IMR-90 (cell line): ENCODE results near the gene MARCHF3. TPM values are rescaled to one million over a fixed set of nuclear protein-coding genes. Genes with fewer than 3 reads are reported as not detected.
"Not testable (repeated sequence)": the region's sequence is repeated elsewhere in the genome, so short reads cannot be mapped to it uniquely, and the experiment has no call there.

Source experiments
- ATAC-seq: fragments of 200-7000 bp; cut with Tn5 transposase; 2 replicates; pipeline ENCODE4 v1.9.1; 2020; ENCODE audit warnings: low read depth, mild to moderate bottlenecking, moderate library complexity
- BruUV-seq: library from RNA; stranded (reverse); fragments of 400-500 nt; replicated peaks from 2 replicates; lab custom pipeline; 2021; lab: Mats Ljungman, UMichigan
- CTCF ChIA-PET: fragments of 300-600 bp; formaldehyde crosslinking; extraction: SDS; loops from one replicate; lab custom pipeline; 2021; ENCODE audit warnings: antibody characterized with exemption; lab: Yijun Ruan, JAX
- POLR2A ChIA-PET: fragments of 300-600 bp; sonication (Branson Sonifier 250); formaldehyde crosslinking; loops from one replicate; lab custom pipeline; 2022; ENCODE audit warnings: antibody characterized with exemption; ENCODE audit not compliant: unreplicated experiment; lab: Charles Lee
- DNase-seq: peaks from one replicate; pipeline ENCODE4 v3.0.0; 2013
- H2AFZ ChIP-seq: replicated peaks from 2 replicates; pipeline ENCODE3; 2013; ENCODE audit warnings: low read length, mild to moderate bottlenecking; ENCODE audit not compliant: poor library complexity
- H2AK5ac ChIP-seq: 2 replicates; pipeline ENCODE4 v1.6.1; 2013; ENCODE audit warnings: low read depth, low read length, inconsistent platforms
- H2AK9ac ChIP-seq: replicated peaks from 2 replicates; pipeline ENCODE3; 2013; ENCODE audit warnings: mild to moderate bottlenecking, low read depth, low read length, moderate library complexity; ENCODE audit not compliant: poor library complexity
- H2BK120ac ChIP-seq: 2 replicates; pipeline ENCODE4 v1.6.1; 2013; ENCODE audit warnings: low read depth, low read length, inconsistent platforms
- H2BK15ac ChIP-seq: 3 replicates; pipeline ENCODE4 v1.6.1; 2013; ENCODE audit warnings: low read depth, low read length, inconsistent platforms
- H2BK20ac ChIP-seq: 2 replicates; pipeline ENCODE4 v1.6.1; 2013; ENCODE audit warnings: low read depth, mild to moderate bottlenecking, inconsistent platforms, low read length, moderate library complexity
- H2BK5ac ChIP-seq: 2 replicates; pipeline ENCODE4 v1.6.1; 2013; ENCODE audit warnings: mild to moderate bottlenecking, low read depth, low read length, inconsistent platforms; ENCODE audit not compliant: poor library complexity, severe bottlenecking
- H3K14ac ChIP-seq: replicated peaks from 2 replicates; pipeline ENCODE4 v1.6.1; 2013; ENCODE audit warnings: low read depth, low read length, inconsistent platforms
- H3K18ac ChIP-seq: 2 replicates; pipeline ENCODE4 v1.6.1; 2013; ENCODE audit warnings: low read depth, low read length, control low read depth
- H3K23ac ChIP-seq: 2 replicates; pipeline ENCODE4 v1.6.1; 2013; ENCODE audit warnings: low read depth, low read length, inconsistent platforms
- H3K27ac ChIP-seq: 2 replicates; pipeline ENCODE4 v1.5.1; 2013; ENCODE audit warnings: mild to moderate bottlenecking, control low read depth, low read length; ENCODE audit not compliant: insufficient read depth
- H3K27me3 ChIP-seq: 2 replicates; pipeline ENCODE4 v1.6.1; 2013; ENCODE audit warnings: low read length; ENCODE audit not compliant: control insufficient read depth, insufficient read depth
- H3K36me3 ChIP-seq: 2 replicates; pipeline ENCODE4 v1.6.1; 2013; ENCODE audit warnings: low read length, mixed read lengths; ENCODE audit not compliant: control insufficient read depth, insufficient read depth
- H3K4ac ChIP-seq: 2 replicates; pipeline ENCODE4 v1.6.1; 2013; ENCODE audit warnings: low read depth, low read length, inconsistent platforms
- H3K4me1 ChIP-seq: 2 replicates; pipeline ENCODE4 v1.6.1; 2013; ENCODE audit warnings: low read length, mixed read lengths; ENCODE audit not compliant: control insufficient read depth, insufficient read depth
- H3K4me2 ChIP-seq: 2 replicates; pipeline ENCODE4 v1.6.1; 2013; ENCODE audit warnings: low read depth, mild to moderate bottlenecking, control low read depth, low read length, moderate library complexity
- H3K4me3 ChIP-seq: 2 replicates; pipeline ENCODE4 v1.5.1; 2013; ENCODE audit warnings: low read depth, mild to moderate bottlenecking, control low read depth, low read length, moderate library complexity; ENCODE audit not compliant: insufficient read depth
- H3K56ac ChIP-seq: 2 replicates; pipeline ENCODE4 v1.6.1; 2013; ENCODE audit warnings: low read length, inconsistent platforms; ENCODE audit not compliant: insufficient read depth; ENCODE audit errors: extremely low read depth
- H3K79me1 ChIP-seq, 2 experiments: 2 replicates each; pipeline ENCODE4 v1.6.1; 2013; ENCODE audit warnings: low read length in 2 of 2, inconsistent platforms in 1 of 2, low read depth in 1 of 2
- H3K9ac ChIP-seq: 2 replicates; pipeline ENCODE4 v1.6.1; 2013; ENCODE audit warnings: low read depth, low read length, control low read depth
- H3K9me1 ChIP-seq: 2 replicates; pipeline ENCODE4 v1.6.1; 2013; ENCODE audit warnings: low read length, inconsistent platforms; ENCODE audit not compliant: insufficient read depth
- H3K9me3 ChIP-seq: 2 replicates; pipeline ENCODE4 v1.6.1; 2013; ENCODE audit warnings: low read length; ENCODE audit not compliant: control insufficient read depth, insufficient read depth
- H4K20me1 ChIP-seq: 2 replicates; pipeline ENCODE4 v1.6.1; 2013; ENCODE audit warnings: low read length, inconsistent platforms; ENCODE audit not compliant: insufficient read depth
- H4K5ac ChIP-seq: 2 replicates; pipeline ENCODE4 v1.6.1; 2013; ENCODE audit warnings: mild to moderate bottlenecking, low read depth, low read length, control low read depth
- H4K8ac ChIP-seq, 2 experiments: 2 replicates each; pipeline ENCODE4 v1.6.1; 2013; ENCODE audit warnings: low read depth in 2 of 2, low read length in 2 of 2, control low read depth in 1 of 2, inconsistent platforms in 1 of 2
- H4K91ac ChIP-seq: 2 replicates; pipeline ENCODE4 v1.6.1; 2013; ENCODE audit warnings: low read depth, low read length, inconsistent platforms; ENCODE audit not compliant: insufficient read depth
- BHLHE40 ChIP-seq: fragments of 150-350 bp; IDR thresholded peaks from 2 replicates; pipeline ENCODE4 v1.6.1; 2016; ENCODE audit warnings: mild to moderate bottlenecking, low read depth, low read length
- MXI1 ChIP-seq: IDR thresholded peaks from 2 replicates; pipeline ENCODE4 v1.6.1; 2012; ENCODE audit warnings: low read depth, mild to moderate bottlenecking, low read length, moderate library complexity, borderline replicate concordance
- NFE2L2 ChIP-seq: fragments of 150-350 bp; IDR thresholded peaks from 2 replicates; pipeline ENCODE4 v1.6.1; 2016; ENCODE audit warnings: low read depth, mild to moderate bottlenecking, low read length
- WGBS, 2 experiments: methylation state at CpG; one replicate each; pipeline versions ENCODE4 v1.1.5 to v1.1.7; 2013; ENCODE audit warnings: missing lambda C conversion rate in 2 of 2; ENCODE audit not compliant: insufficient read length in 1 of 2; ENCODE audit errors: extremely low coverage in 2 of 2; 5-methylcytosine and 5-hydroxymethylcytosine counted together
- dilution Hi-C: fragments of 300-500 bp; cut with HindIII; formaldehyde crosslinking; loops from one replicate; pipeline ENCODE4 v1.14.3; 2018; ENCODE audit warnings: low sequenced_read_pairs; ENCODE audit not compliant: unreplicated experiment
- in situ Hi-C: fragments of 300-500 bp; cut with MboI; formaldehyde crosslinking; loops from 3 replicates; pipeline ENCODE4 v1.14.3; 2019; ENCODE audit warnings: low sequenced_read_pairs, inconsistent platforms, mixed read lengths
- intact Hi-C: fragments of 100-400 bp; cut with micrococcal nuclease; formaldehyde crosslinking; loops from 2 replicates; pipeline ENCODE4 v1.10.0; 2022
- polyA plus RNA-seq, 3 experiments: library from polyadenylated mRNA; depleted of rRNA; stranded (reverse); fragments of >200 nt; gene quantifications; 2 replicates each; pipeline ENCODE4 v1.2.3, GENCODE V29; 2012; ENCODE audit warnings: low replicate concordance in 1 of 3
- total RNA-seq: library from RNA; depleted of rRNA; stranded (reverse); fragments of >200 nt; gene quantifications from 2 replicates; pipeline ENCODE4 v1.2.3, GENCODE V29; 2012

Gene MARCHF3
- total and polyA plus RNA-seq, 2 of the 4 experiments (the other 2 are of a cell fraction), result 11.2 to 18.8 TPM

GRCh38 chr5:126909856-126910255 lies 120.5 kb downstream of the MARCHF3 start:
- Histone ChIP-seq H3K4me3 (no peak overlapping the region), H2BK15ac (no peak overlapping the region), H3K14ac (no peak overlapping the region), H2AFZ (no peak overlapping the region), H4K20me1 (no peaks in the 10 kb centered on the region), H4K5ac (no peak overlapping the region), H3K79me1 (no peaks in the 10 kb centered on the region), H3K4ac (no peak overlapping the region), H2BK120ac (no peak overlapping the region), H3K18ac (no peak overlapping the region), H4K8ac (no peak overlapping the region), H3K4me1 (no peaks in the 10 kb centered on the region), H3K27ac (no peak overlapping the region), H3K36me3 (no peaks in the 10 kb centered on the region), H3K9me1 (no peaks in the 10 kb centered on the region), H2BK5ac (no peak overlapping the region), H4K91ac (no peak overlapping the region), H3K56ac (no peak overlapping the region), H3K27me3 (no peaks in the 10 kb centered on the region), H2AK5ac (no peak overlapping the region), H3K23ac (no peak overlapping the region), H3K9me3 (no peaks in the 10 kb centered on the region), H3K4me2 (no peak overlapping the region), H2AK9ac (no peak overlapping the region), H2BK20ac (no peak overlapping the region), H3K9ac (no peak overlapping the region)
- TF ChIP-seq MXI1 (no peak), BHLHE40 (no peak), NFE2L2 (no peak)
- no TSS peak for BruUV-seq
- no CpG with 5 or more reads among the region's 2 CpGs for WGBS, 2 experiments
- in situ Hi-C loops (no loop called here), dilution Hi-C loops (no loop called here), intact Hi-C loops (no loop called here)
- no peak for DNase-seq
- no peak for ATAC-seq
- ChIA-PET POLR2A (no interaction called here), CTCF (interaction anchor here (0.6 kb wide), 1 partner anchor 1542 kb away, joined by 4 read pairs; no protein-coding TSS in a partner anchor)

DNA sequence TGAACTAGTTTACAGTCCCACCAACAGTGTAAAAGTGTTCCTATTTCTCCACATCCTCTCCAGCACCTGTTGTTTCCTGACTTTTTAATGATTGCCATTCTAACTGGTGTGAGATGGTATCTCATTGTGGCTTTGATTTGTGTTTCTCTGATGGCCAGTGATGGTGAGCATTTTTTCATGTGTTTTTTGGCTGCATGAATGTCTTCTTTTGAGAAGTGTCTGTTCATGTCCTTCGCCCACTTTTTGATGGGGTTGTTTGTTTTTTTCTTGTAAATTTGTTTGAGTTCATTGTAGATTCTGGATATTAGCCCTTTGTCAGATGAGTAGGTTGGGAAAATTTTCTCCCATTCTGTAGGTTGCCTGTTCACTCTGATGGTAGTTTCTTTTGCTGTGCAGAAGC lies 126.0 kb downstream of the MARCHF3 start:
- CTCF ChIA-PET, H3K18ac ChIP-seq, in situ Hi-C loops, H2BK120ac ChIP-seq, H2BK20ac ChIP-seq, H3K14ac ChIP-seq, H2AK5ac ChIP-seq, H4K91ac ChIP-seq, POLR2A ChIA-PET, H3K9ac ChIP-seq, H2AK9ac ChIP-seq, H3K27me3 ChIP-seq, H3K4me2 ChIP-seq, H4K8ac ChIP-seq, H2AFZ ChIP-seq, ATAC-seq, H3K4me1 ChIP-seq, H3K4ac ChIP-seq, H2BK5ac ChIP-seq, H3K9me1 ChIP-seq, H3K36me3 ChIP-seq, H3K4me3 ChIP-seq, dilution Hi-C loops, BruUV-seq, H3K27ac ChIP-seq, H4K5ac ChIP-seq, H3K9me3 ChIP-seq, H4K20me1 ChIP-seq, H3K79me1 ChIP-seq, intact Hi-C loops, DNase-seq, H3K23ac ChIP-seq, H3K56ac ChIP-seq, H2BK15ac ChIP-seq: not testable (repeated sequence)
- no CpG with 5 or more reads among the region's 1 CpG for WGBS, 2 experiments
